SH-SY5Y (cell line): ENCODE measurements around the gene GPR65.

Experiments
- GATA2 ChIP-seq: IDR thresholded peaks from 2 replicates; pipeline ENCODE4 v1.6.1; 2011; ENCODE audit warnings: mild to moderate bottlenecking, low read depth, low read length
- GATA3 ChIP-seq: IDR thresholded peaks from 2 replicates; pipeline ENCODE4 v1.6.1; 2011; ENCODE audit warnings: low read depth, mild to moderate bottlenecking, low read length, moderate library complexity

- TF ChIP-seq GATA2 (no peak), GATA3 (no peak)
Observed at GRCh38 chr14:88013750-88014349, 8.9 kb downstream of the GPR65 start.
